Occipital lobe (tissue), 2 donors: Measurements from ENCODE around the gene PEG3. TPM values are rescaled to one million over a fixed set of nuclear protein-coding genes. Genes with fewer than 3 reads are reported as not detected.

Source experiments
- DNase-seq: peaks from one replicate; lab custom pipeline; 2025; lab: John Stamatoyannopoulos, UW
- total RNA-seq: library from RNA; depleted of rRNA; stranded (reverse); fragments of >200 nt; gene quantifications from one replicate; pipeline ENCODE4 v1.2.3, GENCODE V29; 2014

Gene PEG3
- total RNA-seq, 1 donor from 2014 or later = 62.5 TPM

DNA sequence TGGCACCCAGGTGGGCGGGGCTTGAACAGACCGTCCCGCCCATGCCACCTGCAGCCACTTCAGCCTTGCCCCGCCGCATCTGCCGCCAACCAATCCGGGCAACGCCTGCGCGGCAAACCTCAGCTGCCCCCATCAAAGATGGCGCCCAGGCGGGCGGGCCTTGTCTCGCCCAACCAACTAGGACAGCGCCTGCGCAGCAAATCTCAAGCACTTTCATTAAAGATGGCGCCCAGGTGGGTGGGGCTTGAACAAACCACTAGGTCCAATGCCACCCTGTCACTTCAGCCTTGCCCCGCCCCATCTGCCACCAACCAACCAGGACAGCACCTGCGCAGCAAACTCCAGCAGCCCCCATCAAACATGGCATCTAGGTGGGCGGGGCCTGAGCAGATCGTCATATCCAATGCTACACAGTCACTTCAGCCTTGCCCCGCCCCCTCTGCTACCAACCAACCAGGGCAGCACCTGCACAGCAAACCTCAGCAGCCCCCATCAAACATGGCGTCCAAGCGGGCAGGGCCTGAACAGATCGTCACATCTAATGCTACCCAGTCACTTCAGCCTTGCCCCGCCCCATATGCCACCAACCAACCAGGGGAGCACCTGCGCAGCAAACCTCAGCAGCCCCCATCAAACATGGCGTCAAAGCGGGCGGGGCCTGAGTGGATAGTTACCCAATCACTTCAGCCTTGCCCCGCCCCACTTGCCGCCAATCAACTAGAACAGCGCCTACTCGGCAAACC, 1.4 kb downstream of the PEG3 start:
- DNase-seq = peak; percentile 99

DNA sequence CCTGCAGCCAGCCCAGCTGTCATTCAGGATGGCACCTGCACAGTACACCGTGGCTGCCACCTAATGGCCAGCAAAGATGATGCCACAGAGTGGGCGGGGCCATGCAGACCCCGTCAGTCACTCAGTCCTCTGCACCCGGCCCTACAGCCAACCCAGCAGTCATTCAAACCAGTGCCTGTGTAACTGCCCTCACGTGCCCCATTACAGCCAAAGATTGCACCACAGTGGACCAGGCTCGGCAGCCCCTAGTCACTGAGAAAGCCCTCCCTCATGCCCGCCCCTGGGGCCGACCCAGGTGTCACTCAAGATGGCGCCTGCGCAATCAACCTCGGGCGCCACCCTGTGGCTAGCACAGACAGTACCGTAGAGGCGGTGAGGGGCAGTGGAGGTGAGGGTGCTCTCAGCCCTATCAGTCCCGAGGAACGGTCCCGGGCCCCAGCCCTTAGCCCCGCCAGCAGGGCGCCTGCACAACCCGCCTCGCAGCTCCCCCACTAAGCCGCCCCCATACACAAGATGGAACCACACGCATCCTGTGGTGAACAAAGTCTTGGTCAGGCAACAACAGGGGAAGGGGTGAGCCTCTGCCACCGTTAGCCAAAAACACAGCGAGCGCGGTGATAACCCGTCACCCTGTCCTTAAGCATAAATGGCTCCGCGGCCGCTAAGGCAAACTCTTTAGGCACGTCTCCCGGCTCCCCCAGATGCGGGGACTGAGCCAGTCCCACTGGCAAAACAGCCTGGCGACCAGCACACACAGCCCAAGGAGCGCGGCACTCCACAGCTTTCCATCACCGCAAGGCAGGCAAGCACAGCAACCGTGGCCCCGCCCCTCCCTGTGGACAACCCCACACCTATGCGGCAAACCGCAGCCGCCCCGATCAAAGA, 2.3 kb downstream of the PEG3 start:
- DNase-seq = peak; percentile 90

GRCh38 chr19:56837492-56838023, 3.0 kb downstream of the PEG3 start:
- peak; percentile 74 for DNase-seq

DNA sequence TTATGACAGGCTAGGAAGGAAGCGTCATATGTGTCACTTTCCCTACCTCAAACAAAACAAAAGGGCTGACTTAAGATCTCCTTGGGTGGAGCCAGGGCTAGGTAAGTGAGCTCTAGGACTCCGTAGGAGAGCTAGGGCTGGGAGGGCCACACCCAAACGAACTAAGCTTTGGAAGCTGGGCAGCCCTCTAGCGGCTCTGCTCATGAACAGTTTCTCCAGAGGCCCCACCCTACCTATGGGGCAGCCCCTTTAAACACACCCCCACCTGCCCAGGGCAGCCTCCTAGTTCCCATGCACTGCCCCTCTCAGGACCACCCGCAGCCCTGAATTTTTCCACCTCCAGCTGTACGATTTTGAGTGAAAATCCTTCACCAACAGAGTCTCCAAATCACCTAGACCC, 3.5 kb downstream of the PEG3 start:
- DNase-seq = no peak

- DNase-seq = no peak
Observed at GRCh38 chr19:56836059-56836458, 4.5 kb downstream of the PEG3 start.

- DNase-seq = no peak
Observed at GRCh38 chr19:56835401-56835800, 5.1 kb downstream of the PEG3 start.

- DNase-seq = no peak
Observed at GRCh38 chr19:56834564-56835375, 5.8 kb downstream of the PEG3 start.

- no peak for DNase-seq
Observed at GRCh38 chr19:56832352-56832928, 8.1 kb downstream of the PEG3 start.

DNA sequence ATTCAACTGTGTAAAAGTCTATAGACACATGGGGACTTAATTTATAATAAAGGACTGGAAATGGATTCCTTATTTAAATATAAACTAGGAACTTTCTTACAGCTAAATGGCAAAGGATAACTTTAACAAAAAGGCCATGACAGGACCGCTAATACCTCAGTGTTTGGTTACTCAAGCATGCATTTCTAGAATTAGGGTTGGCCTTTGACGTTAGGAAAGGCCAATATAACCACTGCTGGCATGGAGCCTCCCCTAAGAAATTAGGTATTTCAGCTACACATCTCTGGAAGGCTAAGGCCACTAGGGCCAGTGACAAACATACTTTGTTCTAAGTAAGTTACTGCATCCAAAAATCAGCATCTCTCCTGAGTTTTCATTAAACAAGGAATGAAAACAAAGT, 9.3 kb downstream of the PEG3 start:
- no peak for DNase-seq

- DNase-seq = no peak
Observed at GRCh38 chr19:56829596-56829995, 10.9 kb downstream of the PEG3 start.

GRCh38 chr19:56827708-56828107, 12.8 kb downstream of the PEG3 start:
- no peak for DNase-seq

GRCh38 chr19:56823956-56824355, 16.6 kb downstream of the PEG3 start:
- DNase-seq = no peak

DNA sequence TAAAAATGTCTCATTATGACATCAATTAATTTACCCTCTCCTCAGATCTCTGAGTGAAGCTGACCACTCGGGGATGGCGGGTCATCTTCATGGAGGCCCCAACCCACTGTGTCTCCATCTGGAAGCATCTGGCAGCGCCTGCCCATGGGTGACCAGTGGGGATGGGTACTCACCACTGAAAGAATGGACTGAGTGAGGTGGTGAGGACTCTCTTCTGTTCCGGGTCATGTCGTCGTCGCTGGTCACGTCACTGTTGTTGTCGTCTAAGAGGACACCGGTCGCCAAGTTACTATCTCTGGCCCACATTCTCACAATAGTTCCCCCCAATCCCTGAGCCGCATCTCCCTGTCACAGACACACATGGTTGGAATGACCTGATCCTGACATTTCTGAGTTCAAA, 17.1 kb downstream of the PEG3 start:
- no peak for DNase-seq

GRCh38 chr19:56822755-56823154, 17.8 kb downstream of the PEG3 start:
- DNase-seq = no peak

DNA sequence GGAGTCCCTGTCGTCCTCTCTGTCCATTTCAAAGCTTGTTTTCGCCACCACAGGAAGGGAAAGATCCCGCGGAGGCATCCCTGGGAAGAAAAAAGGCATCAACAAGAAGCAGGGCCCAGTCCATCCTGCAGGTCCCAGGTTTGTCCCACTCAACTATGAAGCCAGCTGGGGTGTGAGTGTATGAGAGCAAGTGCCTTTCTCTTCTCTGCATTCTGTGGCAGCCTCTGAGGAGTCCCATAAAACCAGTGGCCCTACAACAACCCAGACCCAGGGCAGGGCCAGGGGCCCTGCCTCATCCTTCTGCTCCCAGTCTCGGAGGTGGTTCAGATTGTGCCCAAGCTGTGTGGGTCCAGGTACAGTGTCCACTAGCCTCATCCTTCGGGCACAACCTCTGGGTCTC, 18.9 kb downstream of the PEG3 start:
- no peak for DNase-seq

GRCh38 chr19:56821209-56821608, 19.3 kb downstream of the PEG3 start:
- no peak for DNase-seq

DNA sequence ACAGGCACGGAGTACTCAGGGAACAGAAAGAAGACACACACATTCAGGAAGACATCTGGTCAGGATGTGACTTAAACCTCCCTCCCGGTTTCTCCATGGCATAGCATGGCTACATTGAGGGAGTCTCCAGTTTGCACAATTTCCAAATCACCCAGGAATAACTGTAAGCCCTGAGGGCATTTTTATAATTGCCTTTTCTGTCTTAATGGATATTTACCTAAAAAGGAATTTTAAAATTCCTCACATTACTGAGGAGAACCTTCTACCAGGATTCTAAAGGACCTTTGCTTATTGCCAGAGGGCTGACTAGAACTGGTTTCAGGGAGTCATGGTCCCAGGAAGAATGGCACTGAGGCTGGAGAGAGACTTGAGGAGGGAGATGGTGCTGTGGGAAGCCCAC, 21.4 kb downstream of the PEG3 start:
- no peak for DNase-seq

DNA sequence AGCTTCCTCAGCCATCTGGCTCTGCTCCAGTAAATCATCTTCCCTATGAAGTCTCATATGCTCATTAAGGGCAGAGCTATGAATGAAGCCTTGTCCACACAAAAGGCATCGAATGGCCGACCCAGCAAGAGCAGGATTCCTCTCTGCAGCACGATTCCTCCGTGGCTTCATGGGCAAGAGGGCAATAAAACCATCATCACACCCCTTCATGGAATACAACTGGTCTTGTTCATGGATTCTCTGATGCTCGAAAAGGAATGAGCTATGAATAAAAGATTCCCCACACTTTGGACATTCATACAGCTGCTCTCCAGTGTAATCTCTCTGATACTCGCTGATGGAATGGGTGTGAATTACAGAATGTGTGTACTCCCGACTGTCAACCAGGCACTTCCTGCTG, 25.9 kb downstream of the PEG3 start:
- no peak for DNase-seq

GRCh38 chr19:56813531-56813930, 27.0 kb downstream of the PEG3 start:
- DNase-seq = no peak

GRCh38 chr19:56811480-56811879, 29.0 kb downstream of the PEG3 start:
- DNase-seq = no peak

DNA sequence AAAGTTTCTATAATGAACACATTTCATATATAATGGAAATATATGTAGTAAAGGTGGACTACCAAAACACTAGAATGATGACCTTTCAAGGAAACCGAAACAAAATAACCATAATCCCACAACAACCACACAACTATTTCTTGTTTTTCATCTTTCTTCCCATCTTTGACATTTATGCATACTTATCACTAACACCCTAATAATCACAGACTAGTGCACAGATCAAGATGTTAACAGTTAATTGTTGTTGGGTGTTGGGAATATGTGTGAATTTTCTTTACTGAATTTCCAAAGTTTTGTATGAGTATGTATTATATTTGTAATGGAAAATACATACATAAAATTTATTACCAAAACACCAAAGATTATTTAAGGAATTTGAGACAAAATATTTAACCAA, 30.3 kb downstream of the PEG3 start:
- no peak for DNase-seq
